Gastroesophageal sphincter (tissue), 4 donors: ENCODE measurements around the gene SLC39A10. TPM values are rescaled to one million over a fixed set of nuclear protein-coding genes. Genes with fewer than 3 reads are reported as not detected.
"Not testable (repeated sequence)": the region's sequence is repeated elsewhere in the genome, so short reads cannot be mapped to it uniquely, and the experiment has no call there.

Experiments used
- ATAC-seq: fragments of 150-250 bp; one replicate; pipeline ENCODE4 v1.9.1; 2016; ENCODE audit warnings: mild to moderate bottlenecking, moderate library complexity
- H3K27ac ChIP-seq, 4 donors: fragments of 200-600 bp; sonication (generic) in 3 of 4; 1 replicate in 3 of 4; 2 replicates in 1 of 4; pipeline ENCODE4 v1.5.1; 2016 to 2019
- H3K27me3 ChIP-seq: fragments of 200-600 bp; sonication (generic); one replicate; pipeline ENCODE4 v1.5.1; 2019
- H3K36me3 ChIP-seq, 2 donors: fragments of 200-600 bp; sonication (generic); one replicate each; pipeline ENCODE4 v1.5.1; 2019; ENCODE audit warnings: control low read depth in 1 of 2
- H3K4me1 ChIP-seq, 3 donors: fragments of 200-600 bp; sonication (generic); 1 replicate in 2 of 3; 2 replicates in 1 of 3; pipeline ENCODE4 v1.5.1; 2016 to 2019; ENCODE audit warnings: control low read depth in 2 of 3
- H3K4me3 ChIP-seq, 2 donors: fragments of 200-600 bp; sonication (generic); one replicate each; pipeline ENCODE4 v1.5.1; 2019; ENCODE audit warnings: mild to moderate bottlenecking in 1 of 2, moderate library complexity in 1 of 2
- H3K9me3 ChIP-seq, 3 donors: fragments of 200-600 bp; sonication (generic); one replicate each; pipeline ENCODE4 v1.5.1; 2017 to 2019; ENCODE audit warnings: control low read depth in 2 of 3
- EP300 ChIP-seq: sonication (generic); formaldehyde crosslinking; IDR thresholded peaks from one replicate; pipeline ENCODE4 v1.6.1; 2017; ENCODE audit warnings: antibody characterized with exemption, mild to moderate bottlenecking
- POLR2A ChIP-seq, 2 donors: fragments of 450-650 bp; IDR thresholded peaks; one replicate each; pipeline ENCODE4 v1.6.1; 2017; ENCODE audit warnings: antibody characterized with exemption in 2 of 2, mild to moderate bottlenecking in 2 of 2, moderate library complexity in 1 of 2
- POLR2AphosphoS5 ChIP-seq: sonication (generic); formaldehyde crosslinking; IDR thresholded peaks from one replicate; pipeline ENCODE4 v1.6.1; 2017; ENCODE audit warnings: antibody characterized with exemption
- WGBS, 2 donors: methylation state at CpG; one replicate each; pipeline ENCODE4 v1.1.5; 2018; ENCODE audit warnings: low coverage in 1 of 2; 5-methylcytosine and 5-hydroxymethylcytosine counted together
- total RNA-seq, 4 donors: library from RNA; depleted of rRNA; stranded (reverse); fragments of >200 nt; gene quantifications; one replicate each; pipeline ENCODE4 v1.1.0, GENCODE V29; 2016
- TF ChIP-seq, protein P1 (sequence below), 4 experiments: fragments of 200-600 bp in 2 of 4; fragments of 450-650 bp in 2 of 4; sonication (generic) in 1 of 4; IDR thresholded peaks; one replicate each; pipeline ENCODE4 v1.5.1; 2017 to 2019; ENCODE audit warnings: antibody characterized with exemption in 4 of 4, mild to moderate bottlenecking in 2 of 4, moderate library complexity in 2 of 4

The SLC39A10 gene
- total RNA-seq, 4 donors from 2014 or later: 7.1 to 14.6 (median 9.5) TPM

DNA sequence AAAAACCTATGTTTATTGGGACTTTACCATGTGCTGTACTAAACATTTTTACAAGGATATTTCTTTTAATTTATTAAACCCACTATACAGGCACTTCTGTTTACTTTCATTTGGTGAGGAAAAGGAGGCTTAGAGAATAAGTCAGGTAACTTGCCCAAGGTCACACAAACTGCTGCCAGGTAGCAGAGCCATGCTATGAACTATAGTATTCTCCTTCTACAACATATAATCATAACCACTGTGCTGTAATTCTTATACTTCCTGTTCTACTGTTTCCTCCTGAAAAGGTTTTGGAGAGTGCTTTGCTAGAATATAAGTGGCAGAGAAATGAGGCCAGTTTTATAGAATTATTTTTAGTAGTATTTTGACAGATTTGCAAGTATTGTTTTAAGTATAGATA, 29.5 kb downstream of the SLC39A10 start:
- no peaks in the 10 kb centered on the region for H3K27me3 ChIP-seq
- no peak overlapping the region for H3K4me3 ChIP-seq
- ATAC-seq: no peak
- TF ChIP-seq, protein P1, sequence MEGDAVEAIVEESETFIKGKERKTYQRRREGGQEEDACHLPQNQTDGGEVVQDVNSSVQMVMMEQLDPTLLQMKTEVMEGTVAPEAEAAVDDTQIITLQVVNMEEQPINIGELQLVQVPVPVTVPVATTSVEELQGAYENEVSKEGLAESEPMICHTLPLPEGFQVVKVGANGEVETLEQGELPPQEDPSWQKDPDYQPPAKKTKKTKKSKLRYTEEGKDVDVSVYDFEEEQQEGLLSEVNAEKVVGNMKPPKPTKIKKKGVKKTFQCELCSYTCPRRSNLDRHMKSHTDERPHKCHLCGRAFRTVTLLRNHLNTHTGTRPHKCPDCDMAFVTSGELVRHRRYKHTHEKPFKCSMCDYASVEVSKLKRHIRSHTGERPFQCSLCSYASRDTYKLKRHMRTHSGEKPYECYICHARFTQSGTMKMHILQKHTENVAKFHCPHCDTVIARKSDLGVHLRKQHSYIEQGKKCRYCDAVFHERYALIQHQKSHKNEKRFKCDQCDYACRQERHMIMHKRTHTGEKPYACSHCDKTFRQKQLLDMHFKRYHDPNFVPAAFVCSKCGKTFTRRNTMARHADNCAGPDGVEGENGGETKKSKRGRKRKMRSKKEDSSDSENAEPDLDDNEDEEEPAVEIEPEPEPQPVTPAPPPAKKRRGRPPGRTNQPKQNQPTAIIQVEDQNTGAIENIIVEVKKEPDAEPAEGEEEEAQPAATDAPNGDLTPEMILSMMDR (IDR thresholded peaks at IDR 0.05): no peak
- TF ChIP-seq POLR2A (IDR thresholded peaks at IDR 0.05): no peak
- H3K36me3 ChIP-seq: no peaks in the 10 kb centered on the region
- peaks cover 0 to 2% (median 0%) of the 10 kb centered on the region in 3 donors for H3K9me3 ChIP-seq
- no peak overlapping the region for H3K27ac ChIP-seq
- H3K4me1 ChIP-seq: no peaks in the 10 kb centered on the region

DNA sequence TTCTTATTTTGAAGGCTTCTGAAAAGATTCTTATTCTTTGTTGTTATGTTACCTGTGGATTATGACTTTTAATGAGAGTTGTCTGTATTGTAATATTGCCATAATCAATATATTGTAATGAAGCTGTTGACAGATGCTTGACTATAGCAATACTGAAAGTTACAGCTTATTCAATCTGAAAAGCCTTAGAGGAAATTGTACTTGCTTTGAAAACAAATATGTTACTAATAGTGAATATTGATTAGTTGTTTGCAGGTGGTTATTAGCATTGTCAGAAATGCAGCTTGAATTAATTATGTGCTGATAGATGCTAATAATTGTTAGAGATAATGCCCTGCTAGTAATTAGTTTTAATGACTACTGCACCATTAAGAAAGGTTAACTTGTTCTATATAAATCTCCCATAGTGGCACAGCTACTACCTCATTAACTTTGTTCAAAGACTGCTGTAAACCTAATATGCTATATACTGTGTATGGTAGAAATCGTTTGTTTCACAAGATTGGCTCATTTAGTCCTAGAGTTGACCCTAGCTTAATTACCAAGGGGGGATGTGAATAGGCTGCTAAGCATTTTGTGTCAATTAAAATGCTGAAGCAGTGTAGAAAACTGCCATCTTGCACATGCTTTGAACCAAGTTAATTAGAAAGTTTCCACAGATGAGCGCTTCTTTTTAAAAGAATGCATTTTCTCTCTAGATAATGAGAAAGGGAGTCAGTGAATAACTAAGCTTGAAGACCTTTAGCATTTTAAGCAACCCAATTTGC, 30.5 kb downstream of the SLC39A10 start:
- H3K4me3 ChIP-seq: no peak overlapping the region
- H3K4me1 ChIP-seq: no peaks in the 10 kb centered on the region
- H3K27ac ChIP-seq: no peak overlapping the region
- 79 to 87% methylated on average over 2 of the region's 2 CpGs for WGBS, 2 donors
- H3K9me3 ChIP-seq: peaks cover 0 to 7% (median 0%) of the 10 kb centered on the region in 3 donors
- no peaks in the 10 kb centered on the region for H3K36me3 ChIP-seq
- TF ChIP-seq EP300 (no peak), POLR2A (IDR thresholded peaks at IDR 0.05) (no peak), POLR2AphosphoS5 (no peak)
- TF ChIP-seq, protein P1 (IDR thresholded peaks at IDR 0.05): no peak
- no peak for ATAC-seq
- no peaks in the 10 kb centered on the region for H3K27me3 ChIP-seq

GRCh38 chr2:195692531-195692930, 35.5 kb downstream of the SLC39A10 start:
- not testable (repeated sequence) for H3K4me3 ChIP-seq, H3K27ac ChIP-seq, H3K4me1 ChIP-seq, ATAC-seq, H3K27me3 ChIP-seq
- peaks cover 0 to 11% of the 10 kb centered on the region in 2 donors for H3K36me3 ChIP-seq
- WGBS, 2 donors: 84 to 86% methylated on average over 3 of the region's 3 CpGs
- peaks cover 0 to 11% (median 0%) of the 10 kb centered on the region in 3 donors for H3K9me3 ChIP-seq

GRCh38 chr2:195694553-195694952, 37.5 kb downstream of the SLC39A10 start:
- Histone ChIP-seq H3K9me3 (peaks cover 0 to 11% (median 0%) of the 10 kb centered on the region in 3 donors), H3K4me1 (no peaks in the 10 kb centered on the region), H3K27ac (no peak overlapping the region), H3K4me3 (no peak overlapping the region), H3K27me3 (no peaks in the 10 kb centered on the region), H3K36me3 (peaks cover 0 to 11% of the 10 kb centered on the region in 2 donors)
- ATAC-seq: no peak
- 96 to 100% methylated on average over 1 to 5 of the region's 7 CpGs for WGBS, 2 donors
- TF ChIP-seq POLR2AphosphoS5: no peak
- TF ChIP-seq EP300: no peak
- no peak for TF ChIP-seq POLR2A (IDR thresholded peaks at IDR 0.05)
- TF ChIP-seq, protein P1 (IDR thresholded peaks at IDR 0.05): no peak

DNA sequence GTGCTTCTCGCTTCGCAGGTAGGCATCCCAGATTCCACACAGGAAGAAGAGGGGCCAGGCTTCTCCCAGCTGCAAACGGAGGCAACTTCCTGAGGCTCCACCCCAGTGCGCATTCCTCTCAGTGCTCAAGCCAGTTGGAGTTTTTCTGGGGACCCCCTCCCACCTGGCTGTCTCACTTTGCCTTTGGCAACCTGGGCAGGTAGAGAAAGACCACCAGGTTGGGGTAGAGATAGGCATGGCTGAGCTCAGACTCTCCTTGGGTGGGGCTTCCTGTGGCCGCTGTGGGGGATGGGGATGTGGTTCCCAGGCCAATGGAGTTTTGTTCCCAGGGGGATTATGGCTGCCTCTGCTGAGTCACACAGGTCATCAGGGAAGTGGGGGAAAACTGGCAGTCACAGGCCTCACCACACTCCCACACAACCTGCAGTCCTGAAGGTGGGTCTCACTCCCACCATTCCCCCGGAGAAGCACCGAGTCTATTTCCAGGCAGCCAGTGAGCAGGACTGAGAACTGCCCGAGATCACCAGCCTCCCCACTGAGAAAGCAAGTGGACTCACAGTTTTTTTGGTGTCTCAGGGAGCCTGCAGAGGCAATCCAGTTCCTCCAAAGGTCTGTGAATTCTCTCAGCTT, 38.1 kb downstream of the SLC39A10 start:
- no peak for ATAC-seq
- no peak overlapping the region for H3K4me3 ChIP-seq
- no peak for TF ChIP-seq POLR2AphosphoS5
- no peak for TF ChIP-seq POLR2A (IDR thresholded peaks at IDR 0.05)
- no peaks in the 10 kb centered on the region for H3K4me1 ChIP-seq
- H3K27ac ChIP-seq: no peak overlapping the region
- peaks cover 0 to 13% (median 0%) of the 10 kb centered on the region in 3 donors for H3K9me3 ChIP-seq
- H3K36me3 ChIP-seq: peaks cover 0 to 11% of the 10 kb centered on the region in 2 donors
- WGBS, 2 donors: 80% methylated on average over 3 of the region's 8 CpGs; no CpG with 5 or more reads in 1 of the 2 donors
- no peaks in the 10 kb centered on the region for H3K27me3 ChIP-seq

DNA sequence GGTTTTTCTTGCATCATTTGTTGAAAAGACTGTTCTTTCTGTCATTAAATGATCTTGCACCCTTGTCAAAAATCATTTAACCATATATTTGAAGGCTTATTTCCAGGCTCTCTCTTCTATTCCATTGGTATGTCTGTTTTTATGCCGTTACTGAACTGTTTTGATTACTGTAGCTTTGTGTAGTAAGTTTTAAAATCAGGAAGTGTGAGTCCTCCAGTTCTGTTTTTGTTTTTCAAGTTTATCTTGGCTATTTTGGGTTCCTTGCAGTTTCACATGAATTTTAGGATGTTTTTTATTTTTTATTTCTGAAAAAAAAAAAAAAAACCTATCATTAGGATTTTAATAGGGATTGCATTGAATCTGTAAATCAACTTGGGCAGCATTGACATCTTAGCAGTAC, 39.0 kb downstream of the SLC39A10 start:
- no peak for ATAC-seq
- WGBS, 2 donors: 75 to 88% methylated on average over 1 of the region's 1 CpG
- H3K4me3 ChIP-seq: no peak overlapping the region

More for the DNA sequence above, 39.0 kb downstream of the SLC39A10 start:
- peaks cover 0 to 22% (median 0%) of the 10 kb centered on the region in 3 donors for H3K9me3 ChIP-seq
- no peaks in the 10 kb centered on the region for H3K27me3 ChIP-seq
- H3K36me3 ChIP-seq: peaks cover 0 to 11% of the 10 kb centered on the region in 2 donors
- H3K27ac ChIP-seq: no peak overlapping the region
- H3K4me1 ChIP-seq: no peaks in the 10 kb centered on the region
- TF ChIP-seq POLR2A (IDR thresholded peaks at IDR 0.05): no peak
- no peak for TF ChIP-seq POLR2AphosphoS5
- TF ChIP-seq, protein P1 (IDR thresholded peaks at IDR 0.05): no peak
- TF ChIP-seq EP300: no peak
